Stimulated activated CD4-positive, alpha-beta T cell treated with anti-CD3 and anti-CD28 coated beads, Interleukin-1b, Interleukin-23, amount 100 ng/mL, for 24 hours (primary cell): ENCODE measurements around the gene NECTIN1.
A peak's percentile ranks its signal among the peaks of the same experiment; 100 is the strongest.

Experiments
- DNase-seq, 4 experiments: peaks; one replicate each; pipeline ENCODE4 v3.0.0-alpha.2; 2020; ENCODE audit warnings: low read depth in 4 of 4, low spot score in 1 of 4

NECTIN1 gene, protein sequence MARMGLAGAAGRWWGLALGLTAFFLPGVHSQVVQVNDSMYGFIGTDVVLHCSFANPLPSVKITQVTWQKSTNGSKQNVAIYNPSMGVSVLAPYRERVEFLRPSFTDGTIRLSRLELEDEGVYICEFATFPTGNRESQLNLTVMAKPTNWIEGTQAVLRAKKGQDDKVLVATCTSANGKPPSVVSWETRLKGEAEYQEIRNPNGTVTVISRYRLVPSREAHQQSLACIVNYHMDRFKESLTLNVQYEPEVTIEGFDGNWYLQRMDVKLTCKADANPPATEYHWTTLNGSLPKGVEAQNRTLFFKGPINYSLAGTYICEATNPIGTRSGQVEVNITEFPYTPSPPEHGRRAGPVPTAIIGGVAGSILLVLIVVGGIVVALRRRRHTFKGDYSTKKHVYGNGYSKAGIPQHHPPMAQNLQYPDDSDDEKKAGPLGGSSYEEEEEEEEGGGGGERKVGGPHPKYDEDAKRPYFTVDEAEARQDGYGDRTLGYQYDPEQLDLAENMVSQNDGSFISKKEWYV

DNA sequence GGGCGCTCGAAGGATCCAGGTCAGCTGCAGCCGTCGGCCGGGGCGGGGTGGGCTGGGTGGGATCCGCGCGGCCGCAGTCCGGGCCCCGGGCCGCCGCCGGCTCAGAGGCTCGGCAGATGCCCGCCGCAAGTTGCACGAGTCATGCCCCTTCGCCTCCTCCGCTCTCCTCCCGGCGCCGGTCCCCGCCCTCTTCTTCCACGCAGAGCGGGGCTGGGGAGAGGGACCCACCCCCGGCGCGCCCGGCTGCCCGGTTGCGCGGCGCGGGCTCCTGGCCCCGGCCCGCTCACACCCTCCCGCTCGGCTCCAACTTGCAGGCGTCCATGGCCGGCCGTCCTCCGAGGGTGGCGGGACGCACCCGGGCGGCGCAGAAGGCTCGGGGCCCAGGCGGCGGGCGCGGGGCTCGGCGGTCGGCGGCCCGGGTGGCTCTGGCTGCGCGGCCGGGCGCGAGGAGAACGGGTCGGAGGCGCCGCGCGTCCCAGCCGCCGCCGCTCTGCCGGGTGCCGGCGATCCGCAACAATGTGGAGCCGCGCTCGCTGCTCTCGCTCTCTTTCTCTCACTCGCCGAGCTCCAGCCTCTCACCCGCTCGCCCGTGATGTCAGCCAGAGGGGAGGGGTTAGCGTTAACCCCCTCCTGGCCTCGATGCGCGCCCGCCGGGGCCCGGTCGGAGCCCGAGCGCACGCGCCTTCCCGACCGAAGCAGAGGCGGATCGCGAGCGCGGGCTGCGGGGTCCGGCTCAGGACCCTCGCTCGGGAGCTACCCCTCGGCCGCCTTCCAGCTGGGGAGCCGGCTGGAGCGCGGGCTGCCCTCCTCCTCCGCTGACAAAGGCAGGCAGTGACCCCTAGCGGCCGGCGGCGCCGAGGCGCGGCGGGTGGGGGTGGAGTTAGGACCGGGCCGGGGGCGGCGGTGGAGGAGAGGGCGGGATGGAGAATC is at the start of gene NECTIN1:
Gene NECTIN1 (minus strand): TSS at position 550 of the 930 bp plus-strand sequence. CDS start 647 bp downstream, outside the sequence.
- peak; percentile 69 to 84 (median 76) for DNase-seq

DNA sequence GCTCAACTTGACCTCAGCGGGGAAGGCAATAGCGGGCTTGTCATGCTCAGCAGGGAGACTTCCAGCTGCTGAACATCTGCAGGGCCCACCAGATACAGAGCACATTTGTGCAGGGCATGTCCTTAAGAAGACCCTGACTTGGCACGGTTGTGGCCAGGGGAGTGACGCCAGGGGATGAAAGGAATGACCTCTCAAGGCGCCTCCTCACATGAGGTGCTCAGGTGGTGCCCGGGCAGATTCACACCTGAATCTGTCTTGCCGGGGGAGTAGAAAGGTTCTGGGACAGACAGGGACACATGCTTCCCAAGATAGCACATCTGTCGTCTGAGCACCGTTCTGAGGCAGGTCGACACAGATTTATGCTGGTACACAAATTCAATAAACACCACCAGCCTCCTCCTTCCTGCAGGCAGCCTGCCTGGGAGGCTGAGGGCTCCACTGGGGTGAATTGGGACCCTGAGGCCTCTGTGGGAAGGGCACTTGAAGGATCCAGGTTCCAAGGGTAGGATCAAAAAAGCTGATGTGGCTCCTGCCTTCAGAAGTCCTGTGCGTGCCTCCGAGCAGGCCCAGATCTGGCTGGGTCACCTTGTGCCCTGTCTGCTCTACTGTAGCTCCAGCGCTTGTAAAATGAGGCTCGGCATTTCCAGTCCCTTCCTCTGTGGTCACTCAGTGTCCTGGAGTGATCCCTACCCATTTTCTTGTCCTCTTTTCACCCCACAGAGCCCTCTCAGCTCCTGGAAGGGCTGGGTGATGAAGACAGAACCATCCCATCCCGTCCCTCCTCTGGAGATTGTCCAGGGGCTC is 49.6 kb upstream of the NECTIN1 start:
- DNase-seq = no peak

DNA sequence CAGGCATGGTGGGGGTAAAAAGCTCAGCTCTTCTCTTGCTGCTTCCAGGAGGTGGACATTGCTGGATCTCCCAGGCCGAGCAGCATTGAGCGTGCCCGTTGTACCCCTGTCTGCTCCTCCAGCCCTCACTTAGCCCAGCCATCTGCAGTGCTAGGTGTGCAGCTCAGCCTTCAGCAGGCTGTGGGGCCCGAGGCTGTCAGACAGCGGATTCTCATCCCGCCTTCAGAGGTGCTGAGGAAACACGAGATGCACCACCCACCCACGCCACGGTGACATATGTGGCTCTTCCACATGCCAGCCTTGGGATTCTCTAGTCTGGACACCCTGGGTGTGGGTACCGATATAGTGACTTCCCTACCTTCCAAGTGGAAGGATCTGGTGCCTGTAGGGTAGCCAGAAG is 48.9 kb upstream of the NECTIN1 start:
- no peak for DNase-seq

DNA sequence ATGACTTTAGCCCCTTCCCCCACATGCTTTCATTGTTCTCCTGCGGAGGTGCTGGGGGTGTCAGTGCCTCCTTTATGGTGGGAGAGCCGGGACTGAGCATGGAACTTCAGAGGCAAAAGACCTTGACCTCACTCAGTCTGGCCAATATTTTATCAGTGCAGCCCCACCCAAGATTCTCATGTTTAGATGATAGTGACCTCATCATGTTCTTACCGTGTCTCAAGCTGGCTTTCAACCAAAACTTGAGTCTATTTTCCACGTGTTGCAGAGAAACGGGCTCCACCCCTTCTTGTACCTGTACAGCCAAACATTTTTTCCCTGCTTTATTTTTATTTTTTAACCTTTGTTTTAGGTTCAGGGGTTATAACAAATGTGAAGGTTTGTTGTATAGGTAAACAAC is 47.7 kb upstream of the NECTIN1 start:
- no peak for DNase-seq

DNA sequence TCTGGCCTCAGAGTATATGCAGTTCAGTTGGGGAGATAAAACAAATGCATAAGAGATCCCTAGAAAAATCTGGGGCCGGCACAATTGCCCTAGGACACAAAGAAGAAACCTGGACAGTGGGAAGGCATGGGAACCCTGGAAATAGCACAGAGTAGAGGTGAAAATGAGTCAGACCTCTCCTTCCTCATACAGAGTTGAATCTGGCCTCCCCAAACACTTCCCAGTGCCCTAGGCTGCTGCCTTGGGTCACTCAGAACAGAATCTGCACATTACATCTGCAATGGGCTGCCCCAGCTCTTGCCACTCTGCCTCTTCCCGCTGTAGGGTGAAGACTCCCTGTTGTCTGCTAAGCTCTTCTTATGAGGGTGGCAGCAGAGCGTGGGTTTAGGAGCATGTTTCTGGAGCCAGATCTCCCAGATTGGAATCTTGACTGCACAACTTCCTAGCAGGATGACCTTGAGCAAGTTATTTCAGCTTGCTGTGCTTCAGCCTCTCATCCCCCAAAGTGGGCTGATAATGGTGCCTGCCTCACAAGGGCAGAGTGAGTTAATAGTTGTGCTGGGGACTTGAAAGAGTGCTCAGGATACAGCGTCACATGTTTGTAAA is 47.1 kb upstream of the NECTIN1 start:
- no peak for DNase-seq

DNA sequence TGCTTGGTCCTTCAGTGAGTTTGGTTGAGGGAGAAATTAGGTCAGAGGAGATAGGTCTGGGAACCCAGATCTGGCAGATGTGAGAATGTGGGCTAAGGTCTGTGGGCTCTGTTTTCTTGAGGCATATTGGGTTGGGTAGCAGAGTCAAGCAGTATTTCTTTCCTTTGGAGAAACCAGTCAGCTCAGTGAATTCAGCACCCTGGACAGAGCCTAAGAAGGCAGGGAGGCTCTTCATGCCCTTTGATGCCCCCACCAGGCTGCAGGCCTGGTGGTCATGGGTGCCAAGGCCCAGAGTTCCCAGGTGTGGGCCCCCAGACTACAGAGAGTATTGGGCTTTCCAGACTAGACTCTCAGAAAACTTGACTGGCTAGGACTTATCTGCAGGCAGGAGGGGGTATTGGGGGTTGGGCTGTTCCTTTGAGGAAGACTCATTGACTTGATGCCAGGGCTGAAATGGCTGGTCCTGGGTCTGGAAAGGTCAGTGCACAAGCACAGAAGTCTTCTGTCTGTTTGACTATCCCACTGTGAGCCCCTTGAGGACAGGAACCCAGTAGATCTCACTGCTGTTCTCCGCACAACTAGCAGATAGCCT is 45.3 kb upstream of the NECTIN1 start:
- DNase-seq = no peak

DNA sequence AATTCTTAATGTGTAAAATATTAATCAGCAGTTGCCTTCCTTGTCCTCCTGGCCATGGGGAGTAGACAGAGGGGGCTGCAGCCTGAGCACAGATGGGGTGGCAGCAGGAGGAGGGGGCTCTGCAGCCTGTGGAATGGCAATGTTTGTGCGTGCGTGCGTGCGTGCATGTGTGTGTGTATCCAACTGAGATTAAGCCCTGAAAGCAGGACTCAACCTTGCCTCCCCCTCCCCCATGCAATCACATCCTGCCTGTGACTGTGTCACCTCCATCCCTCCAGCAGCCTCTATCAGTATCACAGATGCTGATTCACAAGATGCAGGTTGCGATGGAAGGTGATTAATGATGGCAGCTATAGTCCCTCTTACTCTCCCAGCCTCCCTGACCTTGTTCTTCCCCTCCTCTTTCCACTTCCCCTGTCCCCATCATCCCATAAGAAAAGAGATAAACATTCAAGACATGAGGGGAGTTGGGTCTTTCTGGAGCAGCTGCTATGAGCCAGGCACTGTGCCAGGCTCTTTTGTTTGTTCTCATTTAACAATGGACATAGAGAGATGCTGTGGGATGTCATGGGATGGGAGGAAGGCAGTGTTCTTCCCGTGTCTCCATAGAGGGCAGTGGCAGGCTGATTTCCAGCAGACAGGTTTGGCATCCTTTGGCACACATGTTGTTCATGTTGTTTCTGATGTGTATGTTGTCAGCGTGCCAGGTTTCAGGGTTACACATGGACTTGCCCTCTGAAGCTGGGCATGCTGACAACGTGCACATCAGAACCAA is 43.8 kb upstream of the NECTIN1 start:
- DNase-seq = no peak

DNA sequence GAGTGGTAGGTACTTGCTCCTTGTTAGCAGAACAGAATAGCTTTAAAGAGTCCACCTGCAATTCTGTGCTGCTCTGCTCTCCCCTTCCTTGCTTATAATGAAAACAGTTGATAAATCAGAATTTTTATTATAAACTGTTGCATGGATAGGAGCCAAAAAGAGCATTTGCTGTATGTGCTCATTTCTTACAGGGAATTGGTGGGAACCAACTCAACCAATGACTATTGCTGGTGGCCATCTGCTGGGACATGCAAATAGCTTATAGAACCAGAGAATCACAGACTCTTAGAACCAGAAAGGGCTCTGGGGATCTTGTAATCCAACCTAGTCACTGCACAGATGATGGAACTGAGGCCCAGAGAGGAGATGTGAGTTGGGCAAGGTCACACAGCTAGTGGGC is 43.1 kb upstream of the NECTIN1 start:
- DNase-seq = no peak

DNA sequence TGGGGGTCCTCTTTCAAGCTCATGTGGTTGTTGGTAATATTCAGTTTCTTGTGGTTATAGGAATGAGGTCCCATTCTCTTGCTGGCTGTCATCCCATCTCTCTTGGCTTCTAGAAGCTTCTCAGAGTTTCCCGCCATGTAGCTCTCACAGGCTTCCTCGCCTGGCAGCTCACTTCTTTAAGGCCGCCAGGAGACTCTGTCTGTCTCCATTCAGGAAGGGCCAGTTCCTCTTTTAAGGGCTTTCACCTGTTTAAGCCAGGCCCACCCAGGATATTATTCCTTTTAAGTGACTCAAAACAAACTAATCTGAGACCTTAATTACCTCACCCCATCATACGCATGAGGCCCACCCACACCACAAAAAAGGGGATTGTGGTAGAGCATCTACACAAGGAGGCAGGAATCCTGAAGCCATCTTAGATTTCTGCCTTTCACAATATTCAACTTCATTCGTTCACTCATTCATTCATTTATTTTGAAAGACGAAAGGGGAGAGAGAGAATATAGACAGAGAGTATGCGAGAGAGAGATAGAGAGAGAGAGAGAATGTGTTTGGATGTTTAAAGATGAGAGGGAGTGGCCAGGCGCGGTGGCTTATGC is 42.3 kb upstream of the NECTIN1 start:
- no peak for DNase-seq

DNA sequence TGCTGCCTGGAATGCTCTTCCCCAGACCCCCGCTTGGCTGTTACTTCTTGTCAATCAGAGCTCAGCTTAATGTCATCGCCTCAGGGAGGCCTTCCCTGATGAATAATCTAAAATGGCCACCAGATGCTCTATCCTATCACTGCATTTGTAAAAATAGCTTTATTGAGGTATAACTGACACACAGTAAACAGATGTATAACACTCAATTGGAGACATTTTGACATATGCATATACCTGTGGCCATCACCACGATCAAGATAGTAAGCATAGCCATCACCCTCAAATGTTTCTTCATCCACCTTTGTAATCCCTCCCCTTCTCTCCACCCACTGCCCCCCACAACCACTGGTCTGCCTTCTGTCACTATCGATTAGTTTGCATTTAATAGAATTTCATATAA is 36.6 kb upstream of the NECTIN1 start:
- no peak for DNase-seq

DNA sequence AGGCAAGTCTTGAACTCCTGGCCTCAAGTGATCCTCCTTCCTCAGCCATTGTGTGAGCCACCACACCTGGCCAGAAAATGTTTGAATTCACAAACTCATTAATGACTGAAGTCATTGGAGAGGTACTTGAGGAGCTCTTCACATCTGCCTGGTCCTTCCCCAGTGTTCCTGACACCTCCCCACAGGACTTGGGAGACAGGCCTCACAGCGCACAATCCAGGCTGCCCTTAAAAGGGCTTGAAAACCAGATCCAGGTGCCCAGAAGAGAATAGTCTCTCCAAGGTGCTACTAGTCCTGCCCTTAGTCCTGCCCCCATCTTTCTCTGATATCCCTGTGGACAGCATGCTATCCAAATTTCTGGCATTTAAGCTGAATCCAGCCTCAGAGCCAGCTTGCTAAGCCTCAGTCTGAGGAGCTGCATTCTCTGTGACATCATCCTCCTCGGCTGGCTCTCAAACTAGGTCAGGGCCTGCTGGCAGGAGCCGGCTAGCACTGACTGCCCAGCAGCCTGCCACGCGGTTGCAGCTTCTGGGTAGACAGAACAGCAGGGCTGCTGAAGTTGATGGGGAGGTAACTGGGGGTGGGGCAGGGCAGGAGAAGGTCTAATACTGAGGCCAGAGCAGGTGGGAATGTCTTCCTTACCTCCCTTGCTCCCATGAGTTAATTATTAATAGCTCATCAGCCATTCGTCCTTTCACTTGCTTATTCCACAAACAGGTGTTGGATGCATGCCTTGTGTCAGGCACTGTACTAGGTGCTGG is 35.3 kb upstream of the NECTIN1 start:
- DNase-seq = no peak

DNA sequence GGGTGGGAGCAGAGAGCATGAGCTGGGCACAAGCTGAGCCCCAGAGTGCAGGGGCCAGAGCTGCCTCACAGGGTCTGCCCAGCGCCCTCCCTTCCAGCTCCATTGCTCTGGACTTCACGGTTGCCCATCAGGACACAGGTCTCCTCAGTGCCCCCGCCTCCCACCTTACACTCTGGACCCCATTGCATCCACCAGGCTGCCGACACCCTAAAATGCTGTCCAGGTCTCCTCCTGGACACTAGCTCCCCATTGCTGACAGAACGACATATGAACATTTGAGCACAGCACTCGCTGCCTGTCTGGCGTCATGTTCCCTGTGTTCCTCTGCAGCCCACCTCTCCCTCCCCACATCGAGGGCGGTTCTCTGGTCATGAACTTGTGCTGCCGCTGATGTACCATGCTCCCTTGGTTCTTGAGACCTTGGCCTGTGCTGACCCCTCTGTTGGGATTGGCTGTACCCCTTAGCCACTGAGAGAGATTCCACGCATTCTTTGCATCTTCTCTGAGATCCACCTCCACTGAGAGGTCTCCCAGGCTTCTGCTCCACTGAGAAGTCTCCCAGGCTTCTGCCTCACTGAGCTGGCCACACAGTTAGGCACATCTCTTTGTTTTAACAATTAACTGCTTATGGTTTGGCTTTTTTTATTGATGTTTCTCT is 34.2 kb upstream of the NECTIN1 start:
- DNase-seq = no peak

DNA sequence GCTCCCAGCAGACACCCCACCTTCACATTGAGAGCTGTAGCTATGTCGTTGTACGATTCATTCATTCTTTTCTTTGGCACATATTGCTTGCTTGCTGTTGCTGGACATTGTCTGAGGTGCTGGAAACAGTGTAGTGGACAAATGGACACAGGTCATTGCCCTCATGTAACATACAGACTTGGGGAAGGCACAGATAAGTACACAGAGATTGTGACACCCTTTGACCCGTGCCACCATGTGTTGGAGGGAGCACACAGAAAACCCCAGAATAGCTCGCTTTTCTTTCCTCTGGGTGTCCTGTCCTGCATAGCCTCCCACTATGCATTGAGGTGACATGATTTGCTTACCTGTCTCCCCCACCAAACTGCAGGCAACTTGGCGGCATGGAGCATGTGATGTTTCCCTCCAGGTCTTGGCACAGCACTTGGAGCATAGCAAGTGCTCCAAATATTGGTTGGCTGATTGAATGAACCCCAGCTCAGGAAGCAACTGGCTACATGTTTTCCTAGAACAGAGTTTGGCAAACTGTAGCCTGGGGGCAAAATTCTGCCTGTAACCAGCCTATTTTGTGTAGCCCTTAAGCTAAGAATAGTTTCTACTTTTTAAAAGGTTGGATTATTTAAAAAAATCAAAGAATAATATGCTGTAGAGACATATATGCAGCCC is 30.9 kb upstream of the NECTIN1 start:
- DNase-seq = no peak

DNA sequence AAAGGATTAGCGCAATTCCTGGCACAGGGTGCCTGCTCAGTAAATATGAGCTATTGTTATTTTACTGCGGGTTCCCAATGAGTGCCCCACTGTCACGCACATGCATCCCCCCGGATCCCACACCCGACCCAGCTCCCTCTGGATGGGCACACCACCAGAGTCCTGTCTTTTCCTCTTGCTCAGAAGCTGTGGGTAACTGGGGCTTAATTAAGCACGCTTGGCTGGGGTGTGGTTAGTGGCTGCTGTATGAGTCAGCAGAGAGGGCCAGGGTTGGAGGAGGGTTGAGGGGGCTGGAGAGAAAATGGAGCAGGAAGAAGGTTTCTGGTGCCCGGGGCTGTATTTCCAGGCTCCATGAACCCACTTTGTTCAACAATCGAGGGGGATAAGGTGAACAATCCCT is 30.3 kb upstream of the NECTIN1 start:
- DNase-seq = no peak

DNA sequence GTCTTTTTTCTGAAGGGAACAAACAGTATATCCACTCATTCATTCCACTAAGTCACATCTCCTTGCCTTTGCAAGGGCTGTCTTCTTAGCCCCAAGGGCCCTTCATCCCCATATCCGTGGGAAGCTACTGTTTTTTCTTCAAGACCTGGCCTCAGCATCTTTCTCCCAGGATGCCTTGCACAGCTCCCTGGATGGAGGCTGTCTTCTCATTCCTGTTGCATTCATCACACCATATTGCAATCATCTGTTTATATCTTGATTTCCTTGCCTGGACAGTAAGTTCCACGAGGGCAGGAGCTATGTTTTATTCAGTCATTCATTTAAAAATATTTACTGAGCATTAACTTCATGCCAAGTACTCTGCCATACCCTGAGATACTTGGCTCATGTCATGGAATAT is 29.3 kb upstream of the NECTIN1 start:
- no peak for DNase-seq

DNA sequence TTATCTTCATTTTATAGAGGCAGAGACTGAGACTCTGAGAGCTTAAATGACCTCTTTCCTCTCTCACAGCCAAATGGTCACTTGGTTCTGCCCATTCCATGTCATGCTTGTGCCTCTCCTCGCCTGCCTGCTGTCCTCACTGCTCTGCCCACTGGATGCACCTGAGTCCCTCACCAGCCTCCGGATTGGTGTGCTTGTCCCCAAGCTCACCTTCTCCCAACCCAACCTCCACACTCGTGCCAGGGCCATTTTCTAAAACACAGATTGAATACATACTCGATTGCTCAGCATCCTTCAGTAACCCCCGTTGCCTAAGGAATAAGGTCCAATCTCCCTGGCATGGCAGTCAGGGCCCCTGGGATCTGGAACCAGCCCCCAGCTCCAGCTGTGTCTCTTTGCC is 28.4 kb upstream of the NECTIN1 start:
- DNase-seq = no peak

DNA sequence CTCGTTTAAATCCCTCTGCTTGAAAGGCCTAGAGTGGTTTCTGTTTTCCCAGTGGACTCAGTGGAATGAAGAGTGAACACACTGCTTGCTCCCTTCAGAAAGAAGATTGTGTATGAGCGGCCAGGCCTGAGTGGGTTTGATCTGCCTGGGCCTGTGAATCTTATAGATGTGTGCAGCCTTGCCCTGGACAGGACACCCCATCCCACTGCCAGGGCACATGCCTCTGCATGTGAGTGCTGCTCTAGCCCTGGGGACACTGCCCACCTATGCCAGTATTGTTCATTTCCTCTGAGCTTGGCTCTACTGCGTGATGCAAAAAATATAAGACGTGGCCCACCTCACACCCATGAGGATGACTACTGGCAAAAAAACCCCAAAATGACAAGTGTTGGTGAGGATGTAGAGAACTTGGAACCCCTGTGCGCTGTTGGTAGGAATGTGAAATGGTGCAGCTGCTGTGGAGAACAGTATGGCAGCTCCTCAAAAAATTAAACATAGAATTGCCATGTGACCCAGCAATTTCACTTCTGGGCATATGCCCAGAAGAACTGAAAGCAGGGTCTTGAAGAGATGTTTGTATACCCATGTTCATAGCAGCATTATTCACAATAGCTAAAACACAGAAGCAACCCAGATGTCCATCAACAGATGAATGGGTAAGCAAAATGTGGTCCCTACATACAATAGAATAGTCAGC is 27.3 kb upstream of the NECTIN1 start:
- no peak for DNase-seq
